ENCODE data around the gene UNC80. TPM values are rescaled to one million over a fixed set of nuclear protein-coding genes. Genes with fewer than 3 reads are reported as not detected.
"Not testable (repeated sequence)": the region's sequence is repeated elsewhere in the genome, so short reads cannot be mapped to it uniquely, and the experiment has no call there.

Gene UNC80
- total and polyA plus RNA-seq, 3 experiments from 2014 or later, result not detected

- peaks cover 0 to 2% (median 0%) of the 10 kb centered on the region in 3 donors for H3K36me3 Mint-ChIP-seq
- no peaks in the 10 kb centered on the region for H3K9me3 Mint-ChIP-seq
- ChIA-PET POLR2A (interaction anchor here (0.6 kb wide), 1 partner anchor 467 kb away, joined by 3 read pairs; no protein-coding TSS in a partner anchor), CTCF (interaction anchor here (0.8 kb wide), 1 partner anchor 17 kb away, joined by 3 read pairs; no protein-coding TSS in a partner anchor)
- H3K27me3 ChIP-seq (ENCODE audit: insufficient read depth, low read length, poor library complexity, severe bottlenecking), result no peaks in the 10 kb centered on the region
- H3K4me1 Mint-ChIP-seq, result peaks cover 7 to 24% (median 22%) of the 10 kb centered on the region in 3 donors
- no peaks in the 10 kb centered on the region for H3K36me3 ChIP-seq (ENCODE audit: insufficient read depth, low read length)
- no peak overlapping the region for H3K27ac ChIP-seq (ENCODE audit: low read depth, low read length)
- DNase-seq, result no peak
- H3K27ac Mint-ChIP-seq, result no peak overlapping the region
- H3K4me1 ChIP-seq (ENCODE audit: insufficient read depth, low read length), result no peaks in the 10 kb centered on the region
- no peaks in the 10 kb centered on the region for H3K27me3 Mint-ChIP-seq
- peak overlapping the region in 1 of 7 donors; percentile 65 for H3K4me3 Mint-ChIP-seq
- H3K4me3 ChIP-seq (ENCODE audit: low read length), result no peak overlapping the region
- H3K9me3 ChIP-seq (ENCODE audit: low read length), result no peaks in the 10 kb centered on the region
Observed at GRCh38 chr2:209788925-209789324, 17.3 kb downstream of the UNC80 start.

GRCh38 chr2:209790066-209790728 lies 18.6 kb downstream of the UNC80 start:
- CTCF ChIA-PET, result no interaction called here
- H3K27ac ChIP-seq (ENCODE audit: low read depth, low read length), result no peak overlapping the region
- Mint-ChIP-seq H3K36me3 (peaks cover 0 to 2% (median 0%) of the 10 kb centered on the region in 3 donors), H3K4me3 (peak overlapping the region; percentile 65 to 85 (median 83)), H3K4me1 (peaks cover 7 to 24% (median 22%) of the 10 kb centered on the region in 3 donors), H3K27me3 (no peaks in the 10 kb centered on the region), H3K27ac (peak overlapping the region in 7 of 8 donors; percentile 12 to 83 (median 61)), H3K9me3 (no peaks in the 10 kb centered on the region)
- no peaks in the 10 kb centered on the region for H3K4me1 ChIP-seq (ENCODE audit: insufficient read depth, low read length)
- POLR2A ChIA-PET, result no interaction called here
- no peak for DNase-seq
- no peaks in the 10 kb centered on the region for H3K27me3 ChIP-seq (ENCODE audit: insufficient read depth, low read length, poor library complexity, severe bottlenecking)
- H3K9me3 ChIP-seq (ENCODE audit: low read length), result no peaks in the 10 kb centered on the region
- peak overlapping the region; percentile 35 for H3K4me3 ChIP-seq (ENCODE audit: low read length)
- no peaks in the 10 kb centered on the region for H3K36me3 ChIP-seq (ENCODE audit: insufficient read depth, low read length)

GRCh38 chr2:209791151-209791550 lies 19.5 kb downstream of the UNC80 start:
- ChIA-PET POLR2A (no interaction called here), CTCF (no interaction called here)
- no peaks in the 10 kb centered on the region for H3K4me1 ChIP-seq (ENCODE audit: insufficient read depth, low read length)
- no peak overlapping the region for H3K27ac Mint-ChIP-seq
- no peaks in the 10 kb centered on the region for H3K27me3 Mint-ChIP-seq
- no peak overlapping the region for H3K4me3 ChIP-seq (ENCODE audit: low read length)
- H3K9me3 ChIP-seq (ENCODE audit: low read length), result no peaks in the 10 kb centered on the region
- peak overlapping the region in 5 of 7 donors; percentile 3 to 67 (median 33) for H3K4me3 Mint-ChIP-seq
- H3K4me1 Mint-ChIP-seq, result peaks cover 7 to 24% (median 22%) of the 10 kb centered on the region in 3 donors
- no peaks in the 10 kb centered on the region for H3K9me3 Mint-ChIP-seq
- peaks cover 0 to 2% (median 0%) of the 10 kb centered on the region in 3 donors for H3K36me3 Mint-ChIP-seq
- DNase-seq, result no peak
- H3K27me3 ChIP-seq (ENCODE audit: insufficient read depth, low read length, poor library complexity, severe bottlenecking), result no peaks in the 10 kb centered on the region
- no peaks in the 10 kb centered on the region for H3K36me3 ChIP-seq (ENCODE audit: insufficient read depth, low read length)
- H3K27ac ChIP-seq (ENCODE audit: low read depth, low read length), result no peak overlapping the region

- CTCF ChIA-PET; H3K27me3 Mint-ChIP-seq; H3K27ac ChIP-seq (ENCODE audit: low read depth, low read length); H3K4me1 ChIP-seq (ENCODE audit: insufficient read depth, low read length); H3K27me3 ChIP-seq (ENCODE audit: insufficient read depth, low read length, poor library complexity, severe bottlenecking); H3K27ac Mint-ChIP-seq; H3K36me3 ChIP-seq (ENCODE audit: insufficient read depth, low read length); H3K36me3 Mint-ChIP-seq; H3K4me3 ChIP-seq (ENCODE audit: low read length); H3K4me3 Mint-ChIP-seq; H3K9me3 ChIP-seq (ENCODE audit: low read length); H3K4me1 Mint-ChIP-seq; POLR2A ChIA-PET; H3K9me3 Mint-ChIP-seq; DNase-seq: not testable (repeated sequence)
Observed at GRCh38 chr2:209795425-209795824, 23.8 kb downstream of the UNC80 start.

GRCh38 chr2:209805351-209805750 lies 33.7 kb downstream of the UNC80 start:
- H3K4me1 ChIP-seq (ENCODE audit: insufficient read depth, low read length), result no peaks in the 10 kb centered on the region
- Mint-ChIP-seq H3K4me3 (no peak overlapping the region), H3K4me1 (no peaks in the 10 kb centered on the region), H3K27me3 (peaks cover 4 to 8% of the 10 kb centered on the region in 2 donors), H3K36me3 (no peaks in the 10 kb centered on the region), H3K27ac (no peak overlapping the region), H3K9me3 (peaks cover 0 to 7% (median 0%) of the 10 kb centered on the region in 5 donors)
- H3K27me3 ChIP-seq (ENCODE audit: insufficient read depth, low read length, poor library complexity, severe bottlenecking), result no peaks in the 10 kb centered on the region
- no peaks in the 10 kb centered on the region for H3K36me3 ChIP-seq (ENCODE audit: insufficient read depth, low read length)
- ChIA-PET POLR2A (no interaction called here), CTCF (no interaction called here)
- H3K27ac ChIP-seq (ENCODE audit: low read depth, low read length), result no peak overlapping the region
- DNase-seq, result no peak
- no peaks in the 10 kb centered on the region for H3K9me3 ChIP-seq (ENCODE audit: low read length)
- H3K4me3 ChIP-seq (ENCODE audit: low read length), result no peak overlapping the region

GRCh38 chr2:209806318-209806717 lies 34.7 kb downstream of the UNC80 start:
- no peak overlapping the region for H3K4me3 Mint-ChIP-seq
- H3K36me3 ChIP-seq (ENCODE audit: insufficient read depth, low read length), result no peaks in the 10 kb centered on the region
- H3K27ac Mint-ChIP-seq, result no peak overlapping the region
- no peak for DNase-seq
- no peaks in the 10 kb centered on the region for H3K27me3 ChIP-seq (ENCODE audit: insufficient read depth, low read length, poor library complexity, severe bottlenecking)
- peaks cover 0 to 3% (median 0%) of the 10 kb centered on the region in 5 donors for H3K9me3 Mint-ChIP-seq
- POLR2A ChIA-PET, result no interaction called here
- H3K36me3 Mint-ChIP-seq, result no peaks in the 10 kb centered on the region
- no peak overlapping the region for H3K27ac ChIP-seq (ENCODE audit: low read depth, low read length)
- no peaks in the 10 kb centered on the region for H3K4me1 Mint-ChIP-seq
- CTCF ChIA-PET, result interaction anchor here (0.9 kb wide), 1 partner anchor 18 kb away, joined by 3 read pairs; no protein-coding TSS in a partner anchor
- no peaks in the 10 kb centered on the region for H3K9me3 ChIP-seq (ENCODE audit: low read length)
- H3K4me1 ChIP-seq (ENCODE audit: insufficient read depth, low read length), result no peaks in the 10 kb centered on the region
- no peak overlapping the region for H3K4me3 ChIP-seq (ENCODE audit: low read length)
- H3K27me3 Mint-ChIP-seq, result peaks cover 4% of the 10 kb centered on the region in 2 donors

- DNase-seq, result no peak
- POLR2A ChIA-PET, result no interaction called here
- CTCF ChIA-PET, result no interaction called here
Observed at GRCh38 chr2:209808521-209808920, 36.9 kb downstream of the UNC80 start.

GRCh38 chr2:209809256-209809655 lies 37.6 kb downstream of the UNC80 start:
- no peaks in the 10 kb centered on the region for H3K36me3 Mint-ChIP-seq
- ChIA-PET POLR2A (no interaction called here), CTCF (no interaction called here)
- no peak overlapping the region for H3K4me3 Mint-ChIP-seq
- no peak for DNase-seq
- Histone ChIP-seq H3K9me3 (ENCODE audit: low read length) (no peaks in the 10 kb centered on the region), H3K36me3 (ENCODE audit: insufficient read depth, low read length) (no peaks in the 10 kb centered on the region), H3K27ac (ENCODE audit: low read depth, low read length) (no peak overlapping the region), H3K4me1 (ENCODE audit: insufficient read depth, low read length) (no peaks in the 10 kb centered on the region), H3K4me3 (ENCODE audit: low read length) (no peak overlapping the region), H3K27me3 (ENCODE audit: insufficient read depth, low read length, poor library complexity, severe bottlenecking) (no peaks in the 10 kb centered on the region)
- H3K27ac Mint-ChIP-seq, result no peak overlapping the region
- peaks cover 0 to 2% of the 10 kb centered on the region in 2 donors for H3K27me3 Mint-ChIP-seq
- no peaks in the 10 kb centered on the region for H3K9me3 Mint-ChIP-seq
- no peaks in the 10 kb centered on the region for H3K4me1 Mint-ChIP-seq

More at GRCh38 chr2:209808521-209808920, 36.9 kb downstream of the UNC80 start:
- Mint-ChIP-seq H3K4me1 (no peaks in the 10 kb centered on the region), H3K9me3 (peaks cover 0 to 2% (median 0%) of the 10 kb centered on the region in 5 donors), H3K36me3 (no peaks in the 10 kb centered on the region), H3K4me3 (no peak overlapping the region), H3K27ac (no peak overlapping the region), H3K27me3 (peaks cover 2 to 4% of the 10 kb centered on the region in 2 donors)
- no peak overlapping the region for H3K27ac ChIP-seq (ENCODE audit: low read depth, low read length)
- H3K27me3 ChIP-seq (ENCODE audit: insufficient read depth, low read length, poor library complexity, severe bottlenecking), result no peaks in the 10 kb centered on the region
- no peak overlapping the region for H3K4me3 ChIP-seq (ENCODE audit: low read length)
- no peaks in the 10 kb centered on the region for H3K4me1 ChIP-seq (ENCODE audit: insufficient read depth, low read length)
- H3K36me3 ChIP-seq (ENCODE audit: insufficient read depth, low read length), result no peaks in the 10 kb centered on the region
- no peaks in the 10 kb centered on the region for H3K9me3 ChIP-seq (ENCODE audit: low read length)
